GM18858 (cell line): ENCODE results near the gene TMED10.
"Not testable (repeated sequence)": the region's sequence is repeated elsewhere in the genome, so short reads cannot be mapped to it uniquely, and the experiment has no call there.

Experiments
- ATAC-seq: cut with Tn5 transposase; IDR thresholded peaks from one replicate; pipeline ENCODE4 v1.9.1; 2021; ENCODE audit not compliant: unreplicated experiment

The TMED10 gene

DNA sequence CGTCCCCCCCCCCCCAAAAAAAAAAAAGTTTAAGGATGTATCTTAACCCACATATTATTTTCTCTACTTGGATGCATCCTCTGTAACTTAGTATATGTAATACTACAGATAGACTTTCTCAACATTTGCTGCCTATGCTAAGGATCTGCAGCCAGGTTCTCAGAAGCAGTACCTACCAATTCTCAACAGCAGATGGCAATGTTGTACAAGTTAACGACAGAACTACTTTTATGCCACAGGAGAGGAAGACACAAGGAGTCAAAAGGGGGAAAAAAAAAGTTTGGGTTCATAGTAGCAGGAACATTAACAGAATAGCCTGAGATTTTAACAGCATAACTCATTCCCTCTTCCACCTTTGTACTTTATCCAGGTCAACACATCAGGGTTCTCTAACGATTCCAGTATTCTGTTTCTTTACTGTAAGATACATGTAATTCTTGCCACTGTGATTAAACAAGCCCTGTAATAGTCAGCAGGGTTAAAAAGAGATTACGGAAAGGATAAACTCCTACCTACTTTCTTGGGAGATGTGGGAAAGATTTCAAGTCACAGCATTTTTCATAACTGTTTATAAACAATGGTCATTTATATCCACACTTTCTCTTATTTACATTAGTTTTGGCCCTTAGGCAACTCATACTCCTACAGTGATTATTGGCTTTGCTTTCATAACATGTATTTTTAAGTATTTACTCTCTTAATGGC, 43.9 kb downstream of the TMED10 start:
- ATAC-seq: no peak

DNA sequence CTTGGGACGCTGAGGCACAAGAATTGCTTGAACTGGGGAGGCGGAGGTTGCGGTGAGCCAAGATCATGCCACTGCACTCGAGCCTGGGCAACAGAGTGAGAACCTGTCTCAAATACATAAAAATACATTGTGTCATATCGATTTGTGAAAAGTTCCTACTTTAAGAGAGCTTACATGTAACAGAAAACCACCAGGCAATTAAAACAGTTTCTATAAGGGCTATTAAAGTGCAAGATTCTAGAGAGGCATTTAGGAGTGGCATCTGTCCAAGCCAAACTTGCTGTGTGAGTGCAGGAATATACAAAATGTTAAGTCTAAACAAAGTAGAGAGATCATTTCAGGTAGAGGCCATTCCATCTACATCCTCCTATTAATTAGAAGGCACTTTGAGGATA, 47.8 kb downstream of the TMED10 start:
- no peak for ATAC-seq

GRCh38 chr14:75127903-75128595, 48.4 kb downstream of the TMED10 start:
- ATAC-seq: no peak

- ATAC-seq: not testable (repeated sequence)
Measured at GRCh38 chr14:75127474-75127820, 49.0 kb downstream of the TMED10 start.

DNA sequence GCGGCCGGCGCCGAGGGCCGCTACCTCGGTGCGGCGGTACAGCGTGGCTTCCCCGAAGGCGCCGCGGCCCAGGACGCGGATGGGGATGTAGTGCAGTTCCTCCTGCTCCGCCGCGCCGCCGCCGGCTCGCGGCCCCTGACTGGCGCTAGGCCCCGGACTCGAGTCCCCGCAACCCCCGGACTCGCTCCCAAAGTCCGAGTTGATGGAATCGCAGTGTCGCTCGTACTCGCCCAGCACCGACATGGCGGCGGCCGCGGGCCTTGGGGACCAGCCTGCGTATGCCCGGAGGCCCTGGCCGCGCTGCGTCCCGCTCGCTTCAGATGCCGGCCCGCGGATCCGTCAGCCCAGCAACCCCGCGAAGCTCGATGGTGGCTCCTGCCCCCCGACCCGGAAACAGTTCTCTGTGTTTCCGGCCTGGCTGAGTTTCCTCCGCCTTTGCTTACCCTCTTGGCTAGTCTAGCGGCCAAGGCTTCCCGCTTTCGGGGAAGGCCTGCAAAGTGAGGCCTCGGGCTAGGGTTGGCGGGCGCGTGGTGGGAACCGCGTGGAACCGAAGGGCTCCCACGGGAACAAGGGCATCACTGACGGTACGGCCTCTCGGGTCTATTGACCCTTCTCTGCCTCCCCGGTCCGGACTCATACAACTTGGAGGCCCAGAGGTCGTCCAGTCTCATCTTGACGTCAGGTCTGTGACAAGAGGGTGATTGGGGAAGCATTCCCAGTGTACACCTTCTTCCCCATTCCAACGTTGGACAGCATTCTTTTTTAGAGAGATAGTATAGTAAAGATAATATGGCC, 49.5 kb downstream of the TMED10 start, which contains the start of gene NEK9:
NEK9 (minus strand) TSS at position 370 of the 795 bp plus-strand sequence; CDS start at position 243, 127 bp downstream.
- peak; percentile 58 for ATAC-seq

DNA sequence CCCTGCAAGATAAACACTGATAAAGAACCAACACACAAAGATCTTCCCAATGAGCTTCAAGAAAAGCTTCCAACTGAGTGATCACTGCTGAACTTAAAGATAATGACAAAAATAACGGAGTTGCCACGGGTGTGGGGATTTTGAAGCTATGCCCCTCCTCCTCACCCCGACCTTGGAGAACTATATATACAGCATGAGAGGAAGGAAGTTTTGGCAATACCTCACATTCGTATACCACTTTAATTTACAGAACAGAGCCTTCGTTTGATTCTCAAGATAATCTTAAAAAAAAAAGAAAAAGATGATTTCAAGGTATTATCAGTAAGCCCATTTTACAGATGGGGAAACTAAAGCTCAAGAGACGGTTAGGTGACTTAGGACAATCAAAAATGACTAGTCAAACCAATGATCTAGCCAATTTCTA, 50.3 kb downstream of the TMED10 start:
- no peak for ATAC-seq

DNA sequence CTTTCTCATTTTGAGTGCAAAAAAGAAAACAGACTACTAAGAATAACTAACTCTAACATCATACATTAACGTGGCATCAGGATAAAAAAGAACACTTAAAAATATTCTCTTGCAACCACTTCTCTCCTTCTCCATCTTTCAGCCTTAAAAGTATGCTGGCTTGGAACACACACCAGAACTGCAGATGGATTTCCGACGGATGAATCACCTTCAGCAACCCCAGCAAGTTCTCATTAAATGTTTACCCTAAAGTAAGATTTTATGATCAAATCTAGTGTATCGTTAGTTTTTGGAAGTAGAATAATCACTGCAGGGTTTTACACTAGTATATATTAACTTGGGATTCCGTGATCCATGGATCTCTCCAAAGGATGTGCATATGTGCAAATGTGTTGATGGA, 50.8 kb downstream of the TMED10 start:
- ATAC-seq: no peak

DNA sequence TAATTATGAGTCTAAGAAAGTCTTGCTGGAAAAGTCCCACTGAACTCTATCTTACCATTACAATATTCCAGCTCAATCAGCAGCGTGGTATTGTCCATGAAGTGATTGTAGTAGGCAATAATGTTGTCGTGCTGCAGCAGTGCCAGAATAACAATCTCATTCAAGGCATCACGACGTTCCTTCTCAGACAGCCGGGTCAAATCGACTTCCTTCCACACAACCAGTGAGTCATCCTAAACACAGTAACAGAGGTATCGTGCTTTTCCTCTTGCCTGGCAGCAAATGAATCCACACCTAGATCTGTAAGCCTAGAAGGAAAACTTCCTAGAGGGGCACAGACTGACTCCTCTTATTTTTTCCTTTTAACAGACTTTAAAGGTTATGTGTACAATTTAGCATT, 52.4 kb downstream of the TMED10 start:
- ATAC-seq: no peak

DNA sequence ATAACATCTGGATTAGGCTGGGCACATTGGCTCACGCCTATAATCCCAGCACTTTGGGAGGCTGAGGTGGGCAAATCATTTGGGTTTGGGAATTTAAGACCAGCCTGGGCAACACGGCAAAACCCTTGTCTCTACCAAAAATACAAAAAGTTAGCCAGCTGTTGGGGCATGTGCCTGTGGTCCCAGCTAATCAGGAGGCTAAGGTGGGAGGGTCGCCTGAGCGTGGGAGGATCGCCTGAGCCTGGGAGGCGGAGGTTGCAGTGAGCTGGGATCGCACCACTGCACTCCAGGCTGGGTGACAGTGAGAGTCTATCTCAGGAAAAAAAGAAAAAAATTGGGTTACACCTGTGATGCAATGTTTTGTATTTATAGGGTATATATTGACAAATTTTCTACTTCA, 54.9 kb downstream of the TMED10 start:
- ATAC-seq: no peak

DNA sequence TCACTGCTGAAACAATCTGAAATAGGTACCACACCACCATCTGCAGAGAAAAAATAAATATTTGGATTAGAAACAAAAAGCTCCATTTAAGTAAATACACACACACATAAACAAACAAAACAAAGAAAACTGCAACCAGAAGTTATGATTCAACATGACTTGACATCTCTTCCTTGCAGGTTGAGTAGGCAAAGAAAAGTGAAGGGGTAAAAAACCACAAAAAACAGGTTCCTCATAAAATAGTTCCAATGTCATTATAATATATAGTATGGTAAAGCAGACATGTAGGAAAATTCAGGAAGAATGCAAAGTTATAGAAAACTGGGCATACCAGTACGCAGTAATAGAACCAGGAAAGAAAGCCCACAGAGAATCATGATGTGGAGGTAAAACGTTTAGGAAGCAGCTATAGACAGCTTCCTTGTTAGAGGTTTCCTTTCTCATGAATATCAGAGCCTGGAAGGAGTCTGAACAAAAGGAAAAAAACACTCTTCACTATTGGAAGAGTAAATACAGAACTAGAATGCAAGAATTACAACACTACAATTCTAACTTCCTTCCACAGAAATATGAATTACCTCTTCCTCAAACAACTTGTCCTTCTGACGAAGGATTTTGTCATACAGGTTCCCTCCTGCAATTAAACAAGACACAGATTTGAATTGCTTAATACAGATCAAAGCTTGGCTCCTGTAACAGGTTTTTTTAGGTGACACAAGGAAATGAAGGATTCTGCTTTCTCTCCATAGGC, 55.7 kb downstream of the TMED10 start:
- ATAC-seq: no peak

DNA sequence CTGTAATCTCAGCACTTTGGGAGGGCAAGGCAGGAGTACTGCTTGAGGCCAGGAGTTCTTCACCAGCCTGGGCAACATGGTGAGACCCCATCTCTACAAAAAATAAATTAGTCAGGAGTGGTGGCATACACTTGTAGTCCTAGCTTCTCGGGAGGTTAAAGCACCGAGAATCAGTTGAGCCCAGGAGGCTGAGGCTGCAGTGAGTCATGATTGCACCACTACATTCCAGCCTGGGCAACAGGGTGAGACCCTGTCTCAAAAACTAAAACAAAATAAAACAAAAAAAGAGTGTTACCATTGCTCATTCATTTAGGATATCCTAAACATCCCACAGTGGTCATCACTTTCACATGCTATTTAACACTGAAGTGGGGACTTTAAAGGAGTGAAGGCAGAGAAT, 57.4 kb downstream of the TMED10 start:
- ATAC-seq: no peak

DNA sequence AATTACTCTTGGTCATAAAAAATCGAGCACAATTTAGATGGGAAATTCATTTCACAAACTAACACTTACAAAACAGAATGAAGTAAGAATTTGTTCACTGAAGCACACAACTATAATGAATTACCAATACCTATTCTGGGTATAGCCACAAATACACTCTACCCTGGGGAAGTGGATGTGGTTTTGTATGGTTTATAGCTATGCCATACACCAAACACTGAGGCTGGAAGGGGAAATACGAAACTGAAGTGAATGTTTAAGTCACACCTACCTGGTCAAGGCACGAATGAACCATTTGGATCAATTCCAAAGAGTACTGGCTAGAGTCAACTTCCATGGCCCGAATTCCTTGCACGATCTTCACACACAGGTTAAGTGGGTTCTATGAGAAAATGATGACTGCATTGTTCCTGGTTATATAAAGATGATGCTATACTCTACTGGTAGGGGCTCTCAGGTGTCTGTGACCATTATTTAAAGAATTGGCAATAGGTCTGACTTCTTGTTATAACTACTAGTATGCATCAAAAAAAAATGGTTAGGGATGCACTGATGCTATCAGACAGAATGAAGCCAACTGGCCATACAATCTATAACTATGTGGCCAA, 62.4 kb downstream of the TMED10 start:
- no peak for ATAC-seq

GRCh38 chr14:75109877-75110276, 66.5 kb downstream of the TMED10 start:
- ATAC-seq: no peak

DNA sequence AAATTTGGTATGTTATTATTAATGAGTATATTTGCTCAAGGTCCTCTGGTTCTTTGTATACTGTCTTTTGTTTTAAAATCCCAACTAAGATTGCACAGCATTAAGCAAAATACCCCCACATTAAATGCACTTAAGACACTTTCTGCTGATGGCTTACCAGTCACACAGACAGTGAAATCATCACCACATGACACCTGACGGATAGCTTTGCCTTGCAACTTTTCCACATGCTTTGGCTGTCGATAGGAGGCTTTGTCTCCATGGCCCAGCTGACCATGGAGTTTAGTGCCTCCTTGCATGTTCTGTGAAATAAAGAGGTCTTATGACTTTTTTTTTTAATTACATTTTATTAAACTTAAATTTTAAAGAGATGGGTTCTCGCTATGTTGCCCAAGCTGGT, 69.2 kb downstream of the TMED10 start:
- no peak for ATAC-seq

- ATAC-seq: no peak
Measured at GRCh38 chr14:75101491-75101890, 74.9 kb downstream of the TMED10 start.

- ATAC-seq: no peak
Measured at GRCh38 chr14:75098682-75099081, 77.7 kb downstream of the TMED10 start.

- no peak for ATAC-seq
Measured at GRCh38 chr14:75098212-75098611, 78.2 kb downstream of the TMED10 start.

GRCh38 chr14:75096959-75097358, 79.5 kb downstream of the TMED10 start:
- no peak for ATAC-seq

DNA sequence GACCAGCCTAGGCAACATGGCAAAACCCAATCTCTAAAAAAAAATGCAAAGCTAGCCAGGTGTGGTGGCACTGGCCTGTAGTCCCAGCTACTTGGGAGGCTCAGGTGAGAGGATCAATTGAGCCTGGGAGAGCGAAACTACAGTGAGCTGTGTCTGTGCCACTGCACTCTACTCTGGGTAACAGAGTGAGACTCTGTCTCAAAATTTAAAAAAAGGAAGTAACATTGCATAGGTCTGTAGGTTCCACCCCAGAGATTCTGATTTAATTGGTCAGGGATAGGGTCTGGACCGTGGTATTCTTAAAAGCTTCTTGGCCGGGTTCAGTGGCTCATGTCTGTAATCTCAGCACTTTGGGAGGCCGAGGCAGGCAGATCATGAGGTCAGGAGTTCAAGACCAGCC, 80.7 kb downstream of the TMED10 start:
- ATAC-seq: no peak

GRCh38 chr14:75094896-75095295, 81.5 kb downstream of the TMED10 start:
- no peak for ATAC-seq

DNA sequence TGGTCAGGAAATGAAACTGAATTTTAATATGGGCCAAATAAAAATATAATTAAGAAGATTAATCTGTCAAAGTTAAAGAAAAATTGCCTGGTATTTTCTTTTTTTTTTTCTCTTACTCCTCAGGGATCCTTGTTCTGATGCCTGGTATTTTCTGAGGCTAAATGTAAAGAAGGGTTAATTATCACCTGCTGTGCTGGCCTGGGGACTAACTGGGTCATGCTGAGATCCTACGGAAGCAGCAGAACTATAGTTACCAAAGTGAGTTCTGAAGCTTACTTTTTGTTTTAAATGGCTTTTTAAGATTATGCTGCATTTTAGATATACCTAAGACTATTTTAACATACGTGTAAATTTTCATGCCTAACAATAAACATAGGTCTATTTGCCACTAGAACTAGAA, 83.7 kb downstream of the TMED10 start:
- no peak for ATAC-seq
